ENCODE measurements around the gene CST3.

GRCh38 chr20:23602699-23603098, 35.1 kb downstream of the CST3 start:
- TF ChIP-seq, protein P1, sequence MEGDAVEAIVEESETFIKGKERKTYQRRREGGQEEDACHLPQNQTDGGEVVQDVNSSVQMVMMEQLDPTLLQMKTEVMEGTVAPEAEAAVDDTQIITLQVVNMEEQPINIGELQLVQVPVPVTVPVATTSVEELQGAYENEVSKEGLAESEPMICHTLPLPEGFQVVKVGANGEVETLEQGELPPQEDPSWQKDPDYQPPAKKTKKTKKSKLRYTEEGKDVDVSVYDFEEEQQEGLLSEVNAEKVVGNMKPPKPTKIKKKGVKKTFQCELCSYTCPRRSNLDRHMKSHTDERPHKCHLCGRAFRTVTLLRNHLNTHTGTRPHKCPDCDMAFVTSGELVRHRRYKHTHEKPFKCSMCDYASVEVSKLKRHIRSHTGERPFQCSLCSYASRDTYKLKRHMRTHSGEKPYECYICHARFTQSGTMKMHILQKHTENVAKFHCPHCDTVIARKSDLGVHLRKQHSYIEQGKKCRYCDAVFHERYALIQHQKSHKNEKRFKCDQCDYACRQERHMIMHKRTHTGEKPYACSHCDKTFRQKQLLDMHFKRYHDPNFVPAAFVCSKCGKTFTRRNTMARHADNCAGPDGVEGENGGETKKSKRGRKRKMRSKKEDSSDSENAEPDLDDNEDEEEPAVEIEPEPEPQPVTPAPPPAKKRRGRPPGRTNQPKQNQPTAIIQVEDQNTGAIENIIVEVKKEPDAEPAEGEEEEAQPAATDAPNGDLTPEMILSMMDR (IDR thresholded peaks at IDR 0.05): no peak
- no peak for TF ChIP-seq POLR2A (IDR thresholded peaks at IDR 0.05)
- no peak for TF ChIP-seq POLR2AphosphoS5 (IDR thresholded peaks at IDR 0.05; ENCODE audit: insufficient read depth in 1 of 2, low read depth in 1 of 2)

Measured in vagina (tissue), 2 donors.